ENCODE measurements around the gene SART1.

SART1 gene, protein sequence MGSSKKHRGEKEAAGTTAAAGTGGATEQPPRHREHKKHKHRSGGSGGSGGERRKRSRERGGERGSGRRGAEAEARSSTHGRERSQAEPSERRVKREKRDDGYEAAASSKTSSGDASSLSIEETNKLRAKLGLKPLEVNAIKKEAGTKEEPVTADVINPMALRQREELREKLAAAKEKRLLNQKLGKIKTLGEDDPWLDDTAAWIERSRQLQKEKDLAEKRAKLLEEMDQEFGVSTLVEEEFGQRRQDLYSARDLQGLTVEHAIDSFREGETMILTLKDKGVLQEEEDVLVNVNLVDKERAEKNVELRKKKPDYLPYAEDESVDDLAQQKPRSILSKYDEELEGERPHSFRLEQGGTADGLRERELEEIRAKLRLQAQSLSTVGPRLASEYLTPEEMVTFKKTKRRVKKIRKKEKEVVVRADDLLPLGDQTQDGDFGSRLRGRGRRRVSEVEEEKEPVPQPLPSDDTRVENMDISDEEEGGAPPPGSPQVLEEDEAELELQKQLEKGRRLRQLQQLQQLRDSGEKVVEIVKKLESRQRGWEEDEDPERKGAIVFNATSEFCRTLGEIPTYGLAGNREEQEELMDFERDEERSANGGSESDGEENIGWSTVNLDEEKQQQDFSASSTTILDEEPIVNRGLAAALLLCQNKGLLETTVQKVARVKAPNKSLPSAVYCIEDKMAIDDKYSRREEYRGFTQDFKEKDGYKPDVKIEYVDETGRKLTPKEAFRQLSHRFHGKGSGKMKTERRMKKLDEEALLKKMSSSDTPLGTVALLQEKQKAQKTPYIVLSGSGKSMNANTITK

DNA sequence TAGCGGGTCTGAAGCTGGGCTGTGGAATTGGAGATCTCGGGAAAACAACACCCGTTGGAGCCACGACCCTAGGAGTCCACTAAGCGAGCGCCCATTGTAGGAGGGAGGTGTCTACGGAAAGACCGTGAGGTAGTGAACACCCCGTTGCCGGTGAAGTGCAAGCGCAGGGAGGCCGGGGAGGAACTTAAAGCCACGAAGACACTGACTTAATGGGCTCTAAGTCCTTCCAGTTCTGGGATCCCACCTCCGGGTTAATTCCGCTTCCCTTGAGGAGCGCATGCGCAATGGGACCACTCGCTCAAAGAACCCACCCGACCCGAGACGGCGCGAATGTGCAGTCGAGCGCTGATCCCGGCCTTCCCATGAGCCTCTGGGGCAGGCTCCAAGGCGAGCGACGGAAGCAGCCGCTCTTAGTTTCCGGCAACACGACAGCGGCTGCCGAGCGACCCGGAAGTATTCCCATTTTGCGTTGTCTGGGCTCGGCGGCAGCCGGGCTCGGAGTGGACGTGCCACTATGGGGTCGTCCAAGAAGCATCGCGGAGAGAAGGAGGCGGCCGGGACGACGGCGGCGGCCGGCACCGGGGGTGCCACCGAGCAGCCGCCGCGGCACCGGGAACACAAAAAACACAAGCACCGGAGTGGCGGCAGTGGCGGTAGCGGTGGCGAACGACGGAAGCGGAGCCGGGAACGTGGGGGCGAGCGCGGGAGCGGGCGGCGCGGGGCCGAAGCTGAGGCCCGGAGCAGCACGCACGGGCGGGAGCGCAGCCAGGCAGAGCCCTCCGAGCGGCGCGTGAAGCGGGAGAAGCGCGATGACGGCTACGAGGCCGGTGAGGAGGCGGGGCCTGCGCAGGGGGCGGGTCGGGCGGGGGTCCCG lies at the start of gene SART1:
SART1 (plus strand) TSS at position 468 of the 874 bp plus-strand sequence; CDS start at position 515, 47 bp downstream.
- DNase-seq (ENCODE audit: low read depth): peak; percentile 98
- in situ Hi-C loops (cut with HindIII; ENCODE audit: low sequenced_read_pairs): no loop called here
- peak within 1 kb of the TSS; percentile 91 for H3K4me3 ChIP-seq (ENCODE audit: low read depth, low read length)
- TF ChIP-seq, protein P1, sequence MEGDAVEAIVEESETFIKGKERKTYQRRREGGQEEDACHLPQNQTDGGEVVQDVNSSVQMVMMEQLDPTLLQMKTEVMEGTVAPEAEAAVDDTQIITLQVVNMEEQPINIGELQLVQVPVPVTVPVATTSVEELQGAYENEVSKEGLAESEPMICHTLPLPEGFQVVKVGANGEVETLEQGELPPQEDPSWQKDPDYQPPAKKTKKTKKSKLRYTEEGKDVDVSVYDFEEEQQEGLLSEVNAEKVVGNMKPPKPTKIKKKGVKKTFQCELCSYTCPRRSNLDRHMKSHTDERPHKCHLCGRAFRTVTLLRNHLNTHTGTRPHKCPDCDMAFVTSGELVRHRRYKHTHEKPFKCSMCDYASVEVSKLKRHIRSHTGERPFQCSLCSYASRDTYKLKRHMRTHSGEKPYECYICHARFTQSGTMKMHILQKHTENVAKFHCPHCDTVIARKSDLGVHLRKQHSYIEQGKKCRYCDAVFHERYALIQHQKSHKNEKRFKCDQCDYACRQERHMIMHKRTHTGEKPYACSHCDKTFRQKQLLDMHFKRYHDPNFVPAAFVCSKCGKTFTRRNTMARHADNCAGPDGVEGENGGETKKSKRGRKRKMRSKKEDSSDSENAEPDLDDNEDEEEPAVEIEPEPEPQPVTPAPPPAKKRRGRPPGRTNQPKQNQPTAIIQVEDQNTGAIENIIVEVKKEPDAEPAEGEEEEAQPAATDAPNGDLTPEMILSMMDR (IDR thresholded peaks at IDR 0.05; ENCODE audit: low read depth, low read length, missing control alignments): no peak

DNA sequence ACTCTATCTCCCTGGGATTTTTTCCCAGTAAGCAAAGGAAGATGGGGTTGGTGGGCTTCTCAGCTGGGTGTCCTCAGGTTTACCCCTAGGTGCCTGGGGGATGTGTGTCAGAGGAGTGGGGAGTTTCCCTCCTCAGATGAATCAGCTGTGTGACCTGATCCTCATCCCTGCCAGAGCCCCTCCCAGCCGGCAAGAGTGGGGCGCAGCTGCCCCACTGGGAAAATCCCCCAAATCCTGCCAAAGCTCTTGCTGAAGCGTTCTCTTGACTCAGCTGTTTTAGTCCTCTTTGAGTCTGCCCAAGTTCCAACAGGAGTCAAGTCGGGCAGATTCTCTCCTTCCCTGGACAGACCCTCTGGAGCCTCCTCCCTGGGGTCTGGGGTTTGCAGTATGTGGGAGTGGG lies 48.7 kb upstream of the SART1 start:
- in situ Hi-C loops (cut with HindIII; ENCODE audit: low sequenced_read_pairs): no loop called here
- TF ChIP-seq, protein P1 (IDR thresholded peaks at IDR 0.05; ENCODE audit: low read depth, low read length, missing control alignments): no peak
- H3K4me3 ChIP-seq (ENCODE audit: low read depth, low read length): no peak overlapping the region
- DNase-seq (ENCODE audit: low read depth): no peak

DNA sequence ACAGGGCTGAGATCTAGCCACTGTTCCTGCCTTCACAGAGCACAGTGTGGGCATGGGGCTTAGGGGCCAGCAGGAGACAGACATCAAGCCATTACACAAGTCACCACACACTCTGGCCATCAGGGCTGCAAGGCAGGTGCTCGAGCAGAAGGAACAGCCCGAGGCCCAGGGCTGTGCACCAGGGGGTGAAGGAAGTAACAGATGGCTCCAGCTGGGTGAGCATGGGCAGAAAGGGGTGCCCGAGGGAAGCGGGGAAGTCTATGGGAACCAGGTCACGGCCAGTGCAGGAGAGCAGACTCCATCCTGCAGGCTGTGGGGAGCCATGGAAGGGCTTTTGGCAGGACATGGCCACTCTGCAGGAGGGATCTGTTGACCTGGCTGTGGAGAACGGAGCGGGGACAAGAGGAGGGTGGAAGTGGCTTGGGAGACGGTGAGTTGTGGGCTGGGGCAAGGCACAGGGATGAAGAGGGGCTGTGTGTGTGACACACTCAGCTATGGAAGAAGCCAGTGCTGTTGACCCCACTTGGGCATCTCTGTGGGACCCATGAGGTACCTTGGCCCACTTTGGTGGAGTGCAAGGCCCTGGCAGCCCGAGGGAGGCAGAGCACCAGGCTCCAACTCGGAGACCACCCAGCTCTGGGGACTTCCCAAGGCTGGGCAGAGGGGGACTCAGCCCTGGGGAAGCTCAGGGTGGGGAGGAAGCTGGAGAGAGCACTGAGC lies 46.3 kb upstream of the SART1 start:
- in situ Hi-C loops (cut with HindIII; ENCODE audit: low sequenced_read_pairs): no loop called here
- H3K4me3 ChIP-seq (ENCODE audit: low read depth, low read length): no peak overlapping the region
- DNase-seq (ENCODE audit: low read depth): no peak
- TF ChIP-seq, protein P1 (IDR thresholded peaks at IDR 0.05; ENCODE audit: low read depth, low read length, missing control alignments): no peak

DNA sequence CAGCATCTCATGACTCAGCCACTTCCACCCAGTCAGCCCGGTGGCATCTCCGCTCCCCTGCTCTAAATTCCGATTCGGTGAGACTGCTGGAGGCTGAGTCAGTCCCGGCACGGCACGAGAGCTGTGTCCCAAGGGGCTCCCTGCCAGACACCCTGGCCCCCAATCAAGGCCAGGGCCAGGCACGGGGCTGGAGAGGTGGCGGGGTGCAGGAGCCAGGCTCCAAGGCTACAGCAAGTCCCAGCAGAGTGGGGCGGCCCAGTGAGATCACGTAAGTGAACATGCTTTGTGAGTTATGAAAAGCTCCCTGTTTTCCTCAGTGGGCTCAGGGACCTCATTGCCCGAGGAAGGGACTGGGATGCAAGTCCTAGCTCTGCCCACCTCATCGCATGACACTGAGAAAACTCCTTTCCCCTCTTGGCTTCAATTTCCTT lies 45.7 kb upstream of the SART1 start:
- TF ChIP-seq, protein P1 (IDR thresholded peaks at IDR 0.05; ENCODE audit: low read depth, low read length, missing control alignments): no peak
- in situ Hi-C loops (cut with HindIII; ENCODE audit: low sequenced_read_pairs): no loop called here
- DNase-seq (ENCODE audit: low read depth): peak; percentile 84
- H3K4me3 ChIP-seq (ENCODE audit: low read depth, low read length): peak overlapping the region; percentile 13

DNA sequence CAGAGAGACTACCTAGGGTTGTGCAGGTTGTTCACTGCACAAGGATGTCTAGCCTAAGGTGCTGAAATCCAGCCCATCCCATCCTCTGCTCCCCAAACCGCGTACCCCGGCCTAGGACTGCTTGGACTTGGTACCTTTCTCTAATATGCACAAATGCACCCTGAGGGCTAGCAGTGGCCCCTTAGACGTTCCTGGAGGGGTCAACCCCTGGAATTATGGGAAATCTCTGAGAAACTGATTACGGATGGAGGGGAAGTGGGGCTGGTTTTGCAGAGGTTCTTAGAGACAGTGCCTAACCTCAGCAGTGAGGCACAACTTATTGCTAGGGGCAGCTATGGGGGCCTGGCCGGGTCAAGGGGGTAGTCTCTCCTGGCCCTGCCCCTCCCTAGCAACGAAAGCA lies 45.1 kb upstream of the SART1 start:
- DNase-seq (ENCODE audit: low read depth): no peak
- TF ChIP-seq, protein P1 (IDR thresholded peaks at IDR 0.05; ENCODE audit: low read depth, low read length, missing control alignments): no peak
- in situ Hi-C loops (cut with HindIII; ENCODE audit: low sequenced_read_pairs): no loop called here
- H3K4me3 ChIP-seq (ENCODE audit: low read depth, low read length): no peak overlapping the region

Measured in astrocyte of the cerebellum (primary cell).